WTC11 (cell line): ENCODE results near the gene KLHL29.

Source experiments
- CTCF ChIP-seq: fragments of 200-600 bp; IDR thresholded peaks from 2 replicates; pipeline ENCODE4 v1.8.0; 2022; ENCODE audit warnings: antibody characterized with exemption
- JUN ChIP-seq: sonication (generic); formaldehyde crosslinking; IDR thresholded peaks from 2 replicates; pipeline ENCODE4 v1.8.0; 2023; ENCODE audit warnings: mild to moderate bottlenecking, missing genetic modification reagents

- TF ChIP-seq JUN (no peak), CTCF (no peak)
These were observed 179.0 kb downstream of the KLHL29 start for GRCh38 chr2:23563673-23564614.
